Stimulated activated effector memory CD8-positive, alpha-beta T cell treated with anti-CD3 and anti-CD28 coated beads, Interleukin-12 subunit alpha, Interleukin-12 subunit beta, amount 100 ng/mL, for 72 hours (primary cell): ENCODE data around the gene KCNRG.

Source experiments
- ATAC-seq: fragments of 150-1000 bp; cut with Tn5 transposase; 2 replicates; pipeline ENCODE4 v1.10.0; 2021
- DNase-seq, 2 donors: peaks; one replicate each; pipeline ENCODE4 v3.0.0; 2021 to 2022; ENCODE audit warnings: low spot score in 2 of 2
- H3K27ac Mint-ChIP-seq: one replicate; pipeline ENCODE4 v1.8.0; 2022; ENCODE audit warnings: mild to moderate bottlenecking, mixed read lengths
- H3K36me3 Mint-ChIP-seq: one replicate; pipeline ENCODE4 v1.8.0; 2022; ENCODE audit warnings: mild to moderate bottlenecking, mixed read lengths
- H3K4me1 Mint-ChIP-seq: one replicate; pipeline ENCODE4 v1.8.0; 2022; ENCODE audit warnings: mixed read lengths
- H3K4me3 Mint-ChIP-seq: one replicate; pipeline ENCODE4 v1.8.0; 2022; ENCODE audit warnings: mild to moderate bottlenecking, mixed read lengths
- H3K9me3 Mint-ChIP-seq: one replicate; pipeline ENCODE4 v1.8.0; 2022; ENCODE audit warnings: mixed read lengths

The KCNRG gene

DNA sequence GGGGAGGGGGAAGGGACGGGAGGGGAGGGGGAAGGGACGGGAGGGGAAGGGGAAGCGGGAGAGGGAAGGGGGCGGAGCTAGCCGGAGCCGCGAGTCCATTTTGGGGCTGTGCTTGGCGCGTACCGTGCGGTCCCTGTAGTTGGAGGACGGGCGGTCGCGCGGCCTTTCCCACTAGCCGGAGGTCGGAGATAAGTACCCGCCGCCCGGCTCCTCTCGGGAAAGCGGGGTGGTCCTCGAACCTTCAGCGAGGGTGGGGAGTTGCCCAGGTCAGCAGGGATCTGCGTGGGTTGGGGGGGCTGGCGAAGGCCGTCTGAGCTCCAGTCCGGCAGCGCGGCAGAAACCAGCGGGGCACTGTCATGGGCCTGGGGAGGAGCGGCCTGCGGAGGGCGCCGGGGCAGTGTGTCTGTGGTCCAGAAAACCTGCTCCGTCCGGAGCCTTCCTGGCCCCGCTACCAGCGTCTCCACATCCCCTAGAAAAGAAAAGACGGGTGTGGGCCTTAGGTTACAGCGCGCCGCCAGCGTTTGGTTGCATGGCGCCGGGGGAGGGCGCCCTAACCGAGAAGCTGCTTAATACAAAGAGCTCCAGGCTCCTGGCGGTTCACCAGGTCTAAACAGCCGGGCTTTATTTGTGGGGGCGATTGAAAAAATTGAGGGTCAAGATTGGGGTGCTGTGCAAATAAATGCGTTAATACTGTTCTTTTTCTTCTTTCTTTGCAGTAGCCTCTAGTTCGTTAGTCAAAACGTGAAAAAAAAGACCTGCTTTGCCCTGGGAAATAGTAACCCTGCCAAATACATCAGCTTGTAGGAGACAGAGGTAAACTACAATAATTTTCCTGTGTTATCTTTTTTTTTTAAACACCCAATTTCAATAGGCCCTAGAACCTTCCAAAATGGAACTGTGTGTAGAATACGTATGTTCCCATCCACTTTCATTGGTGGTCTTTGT, 18.0 kb upstream of the KCNRG start, which contains the start of gene TRIM13:
TRIM13 (plus strand) TSS at position 92 of the 945 bp plus-strand sequence. CDS start 14,899 bp downstream, outside the sequence.
- Mint-ChIP-seq H3K36me3 (peaks cover 56% of the 10 kb centered on the region), H3K4me1 (peaks cover 19% of the 10 kb centered on the region), H3K9me3 (no peaks in the 10 kb centered on the region), H3K27ac (peak within 1 kb of the TSS; percentile 90), H3K4me3 (peak within 1 kb of the TSS; percentile 81)
- ATAC-seq (peak; percentile 90), DNase-seq (peak; percentile 73 to 93)

DNA sequence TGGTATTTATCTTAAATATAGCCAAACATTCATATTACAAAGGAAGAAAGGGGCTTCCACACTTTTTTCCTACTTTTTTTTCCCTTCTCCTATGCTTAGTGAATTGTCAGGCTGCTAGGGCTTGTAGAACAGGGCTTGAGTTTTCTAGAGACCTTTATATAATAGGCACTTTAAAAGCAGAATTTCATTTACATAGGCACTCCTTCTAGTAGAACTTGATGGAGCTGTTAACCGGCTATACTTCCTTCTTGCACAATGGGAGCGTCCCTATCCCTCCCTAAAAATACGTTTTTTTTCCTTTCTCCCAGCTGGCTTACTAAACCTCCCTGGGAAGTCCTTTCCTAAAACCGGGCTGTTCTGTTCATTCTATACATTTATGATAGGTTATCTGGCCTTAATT, 17.3 kb upstream of the KCNRG start:
- DNase-seq (peak in 1 of 2 donors; percentile 34), ATAC-seq (no peak)
- Mint-ChIP-seq H3K4me3 (peak overlapping the region; percentile 81), H3K27ac (peak overlapping the region; percentile 90), H3K36me3 (peaks cover 63% of the 10 kb centered on the region), H3K9me3 (no peaks in the 10 kb centered on the region), H3K4me1 (peaks cover 19% of the 10 kb centered on the region)

DNA sequence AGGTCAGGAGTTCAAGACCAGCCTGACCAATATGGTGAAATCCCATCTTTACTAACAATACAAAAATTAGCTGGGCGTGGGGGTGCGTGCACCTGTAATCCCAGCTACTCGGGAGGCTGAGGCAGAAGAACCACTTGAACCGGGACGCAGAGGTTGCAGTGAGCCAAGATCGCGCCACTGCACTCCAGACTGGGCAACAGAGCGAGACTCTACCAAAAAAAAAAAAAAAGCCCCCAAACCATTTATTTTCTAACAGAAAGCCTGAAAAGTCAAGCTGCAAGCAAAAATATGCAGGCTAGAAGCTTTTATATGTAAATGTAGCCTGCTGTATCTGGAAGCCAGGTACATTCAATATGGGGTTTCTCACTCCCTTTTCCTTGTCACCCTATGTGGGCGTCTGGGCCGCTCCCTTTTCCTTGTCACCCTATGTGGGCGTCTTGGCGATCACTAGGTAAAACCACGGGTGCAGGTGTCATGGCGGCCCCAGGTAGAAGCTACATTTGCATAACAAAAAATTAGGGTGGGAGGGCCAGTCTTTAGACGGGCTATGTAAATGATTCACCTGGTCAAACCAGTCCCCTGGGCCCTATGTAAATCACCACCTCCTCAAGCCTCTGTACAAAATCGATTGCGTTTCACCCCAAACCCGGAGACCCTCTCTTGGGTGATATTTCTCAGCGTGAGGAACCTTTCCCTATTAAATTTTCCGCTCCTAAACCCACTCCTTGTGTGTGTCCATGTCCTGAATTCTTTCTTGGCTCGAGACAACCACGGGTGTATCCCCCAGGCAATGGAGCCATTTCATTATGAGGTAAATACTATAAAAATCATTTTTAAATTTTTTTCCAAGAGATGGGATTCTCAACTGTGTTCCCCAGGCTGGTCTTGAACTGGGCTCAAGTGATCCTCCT, 16.3 kb upstream of the KCNRG start:
- ATAC-seq (no peak), DNase-seq (peak in 1 of 2 donors; percentile 42)
- Mint-ChIP-seq H3K36me3 (peaks cover 73% of the 10 kb centered on the region), H3K4me1 (peaks cover 19% of the 10 kb centered on the region), H3K27ac (no peak overlapping the region), H3K4me3 (peak overlapping the region; percentile 81), H3K9me3 (no peaks in the 10 kb centered on the region)

DNA sequence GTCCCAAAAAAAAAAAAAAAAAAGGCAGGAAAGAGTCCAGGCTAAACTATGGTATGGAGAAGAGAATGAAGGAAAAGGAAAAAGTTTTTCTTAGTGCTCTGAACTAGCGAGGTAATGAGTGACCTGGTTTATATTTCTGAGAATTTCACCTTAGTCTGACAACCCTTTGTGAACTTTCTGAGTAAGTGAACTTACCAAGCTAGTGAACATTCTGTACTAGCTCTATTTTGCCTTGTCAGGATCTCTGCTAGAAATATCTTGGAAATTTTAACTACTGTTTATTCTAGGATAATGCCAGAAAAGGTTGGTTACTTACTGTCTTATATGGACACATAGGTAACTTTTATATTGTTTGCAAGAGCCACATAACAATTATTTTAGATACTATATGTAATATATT, 14.0 kb upstream of the KCNRG start:
- no peak overlapping the region for H3K4me3 Mint-ChIP-seq
- ATAC-seq (no peak), DNase-seq (no peak)
- H3K36me3 Mint-ChIP-seq = peaks cover 96% of the 10 kb centered on the region
- no peak overlapping the region for H3K27ac Mint-ChIP-seq
- no peaks in the 10 kb centered on the region for H3K9me3 Mint-ChIP-seq
- peaks cover 28% of the 10 kb centered on the region for H3K4me1 Mint-ChIP-seq

DNA sequence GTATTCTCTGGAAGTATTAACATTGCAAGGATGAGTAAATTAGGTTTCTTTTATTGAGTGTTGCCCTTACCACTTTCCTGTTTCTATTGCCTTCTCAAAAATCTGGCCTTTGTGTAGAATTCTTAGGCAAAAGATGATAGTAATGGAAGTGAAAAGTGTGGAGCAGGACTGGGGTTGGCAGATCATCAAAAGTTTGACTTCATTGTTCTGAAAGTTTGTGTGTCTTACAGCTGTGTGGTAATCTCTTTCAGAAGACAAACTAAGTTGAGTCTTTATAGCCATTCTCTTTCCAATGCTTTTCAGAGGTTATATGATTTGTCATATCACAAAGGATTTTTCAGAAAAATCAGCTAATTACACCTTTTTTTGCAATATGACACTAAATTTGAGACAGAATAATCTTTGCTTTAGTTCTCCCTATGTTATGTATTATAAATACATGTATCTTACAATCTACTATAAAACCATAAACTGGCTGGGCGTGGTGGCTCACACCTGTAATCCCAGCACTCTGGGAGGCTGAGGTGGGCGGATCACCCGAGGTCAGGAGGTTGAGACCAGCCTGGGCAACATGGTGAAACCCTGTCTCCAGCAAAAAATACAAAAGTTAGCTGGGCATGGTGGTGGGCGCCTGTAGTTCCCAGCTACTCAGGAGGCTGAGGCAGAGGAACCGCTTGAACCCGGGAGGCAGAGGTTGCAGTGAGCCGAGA, 8.7 kb upstream of the KCNRG start:
- H3K27ac Mint-ChIP-seq = no peak overlapping the region
- no peak for ATAC-seq
- H3K4me3 Mint-ChIP-seq = no peak overlapping the region
- peaks cover 92% of the 10 kb centered on the region for H3K36me3 Mint-ChIP-seq
- H3K4me1 Mint-ChIP-seq = peaks cover 12% of the 10 kb centered on the region
- DNase-seq = no peak
- no peaks in the 10 kb centered on the region for H3K9me3 Mint-ChIP-seq

DNA sequence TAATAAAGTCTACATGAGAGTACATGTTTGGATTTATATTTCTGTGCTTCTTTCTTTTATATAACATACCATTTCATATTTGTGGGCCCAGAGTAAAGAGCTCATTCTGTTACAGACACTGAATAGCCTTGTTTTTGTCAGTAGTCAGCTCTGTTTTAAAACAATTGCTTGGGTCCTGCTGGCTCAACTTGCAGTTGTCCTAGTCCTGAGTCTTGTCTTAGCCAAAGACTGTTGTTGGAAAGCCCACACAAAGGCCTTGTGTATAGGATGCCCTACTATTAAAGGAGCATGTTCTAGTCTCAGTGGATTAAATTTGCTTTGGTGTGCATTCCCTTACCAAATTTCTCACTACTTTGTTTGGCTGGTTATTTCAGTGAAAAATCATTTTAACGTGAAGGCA, 3.8 kb upstream of the KCNRG start:
- ATAC-seq = no peak
- Mint-ChIP-seq H3K27ac (peak overlapping the region; percentile 45), H3K4me1 (peaks cover 2% of the 10 kb centered on the region), H3K9me3 (no peaks in the 10 kb centered on the region), H3K4me3 (no peak overlapping the region), H3K36me3 (peaks cover 86% of the 10 kb centered on the region)
- no peak for DNase-seq

DNA sequence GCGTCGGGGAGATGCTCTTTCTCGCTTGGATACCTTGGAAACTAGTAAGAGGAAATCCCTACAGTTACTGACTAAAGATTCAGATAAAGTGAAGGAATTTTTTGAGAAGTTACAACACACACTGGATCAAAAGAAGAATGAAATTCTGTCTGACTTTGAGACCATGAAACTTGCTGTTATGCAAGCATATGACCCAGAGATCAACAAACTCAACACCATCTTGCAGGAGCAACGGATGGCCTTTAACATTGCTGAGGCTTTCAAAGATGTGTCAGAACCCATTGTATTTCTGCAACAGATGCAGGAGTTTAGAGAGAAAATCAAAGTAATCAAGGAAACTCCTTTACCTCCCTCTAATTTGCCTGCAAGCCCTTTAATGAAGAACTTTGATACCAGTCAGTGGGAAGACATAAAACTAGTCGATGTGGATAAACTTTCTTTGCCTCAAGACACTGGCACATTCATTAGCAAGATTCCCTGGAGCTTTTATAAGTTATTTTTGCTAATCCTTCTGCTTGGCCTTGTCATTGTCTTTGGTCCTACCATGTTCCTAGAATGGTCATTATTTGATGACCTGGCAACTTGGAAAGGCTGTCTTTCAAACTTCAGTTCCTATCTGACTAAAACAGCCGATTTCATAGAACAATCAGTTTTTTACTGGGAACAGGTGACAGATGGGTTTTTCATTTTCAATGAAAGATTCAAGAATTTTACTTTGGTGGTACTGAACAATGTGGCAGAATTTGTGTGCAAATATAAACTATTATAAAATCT, 2.7 kb upstream of the KCNRG start:
- Mint-ChIP-seq H3K4me1 (no peaks in the 10 kb centered on the region), H3K36me3 (peaks cover 87% of the 10 kb centered on the region), H3K4me3 (no peak overlapping the region), H3K27ac (peak overlapping the region; percentile 20), H3K9me3 (no peaks in the 10 kb centered on the region)
- no peak for ATAC-seq
- DNase-seq = no peak

DNA sequence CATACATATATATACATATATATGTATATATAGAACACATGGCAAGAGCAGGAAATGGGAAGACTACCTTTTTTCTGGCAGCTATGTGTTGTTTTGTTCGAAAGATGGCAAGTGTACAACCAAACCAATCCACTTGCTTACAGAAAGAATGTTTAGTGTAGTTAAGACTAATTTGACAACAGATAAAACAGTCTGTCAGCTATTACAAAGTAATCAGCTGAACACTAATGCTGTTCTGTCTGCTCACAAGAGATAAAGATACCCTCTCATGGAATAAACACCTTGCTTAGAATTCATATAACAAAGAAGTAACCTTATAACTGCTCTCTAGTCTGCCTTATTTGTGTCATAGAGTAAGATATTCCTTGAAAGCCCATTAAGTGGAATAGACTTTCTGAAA, 858 bp upstream of the KCNRG start:
- Mint-ChIP-seq H3K27ac (no peak overlapping the region), H3K4me3 (no peak overlapping the region), H3K4me1 (peaks cover 6% of the 10 kb centered on the region), H3K9me3 (no peaks in the 10 kb centered on the region), H3K36me3 (peaks cover 82% of the 10 kb centered on the region)
- ATAC-seq (no peak), DNase-seq (no peak)

DNA sequence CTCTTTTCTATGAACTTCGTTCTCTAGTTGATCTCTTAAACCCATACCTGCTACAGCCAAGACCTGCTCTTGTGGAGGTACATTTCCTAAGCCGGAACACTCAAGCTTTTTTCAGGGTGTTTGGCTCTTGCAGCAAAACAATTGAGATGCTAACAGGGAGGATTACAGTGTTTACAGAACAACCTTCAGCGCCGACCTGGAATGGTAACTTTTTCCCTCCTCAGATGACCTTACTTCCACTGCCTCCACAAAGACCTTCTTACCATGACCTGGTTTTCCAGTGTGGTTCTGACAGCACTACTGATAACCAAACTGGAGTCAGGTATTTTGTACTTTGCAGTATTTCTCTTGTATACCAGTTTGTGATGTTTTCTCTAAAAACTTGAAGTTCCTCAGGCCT, 506 bp downstream of the KCNRG start:
- H3K27ac Mint-ChIP-seq = no peak overlapping the region
- peaks cover 6% of the 10 kb centered on the region for H3K4me1 Mint-ChIP-seq
- H3K9me3 Mint-ChIP-seq = no peaks in the 10 kb centered on the region
- H3K4me3 Mint-ChIP-seq = no peak overlapping the region
- ATAC-seq (no peak), DNase-seq (no peak)
- H3K36me3 Mint-ChIP-seq = peaks cover 78% of the 10 kb centered on the region

DNA sequence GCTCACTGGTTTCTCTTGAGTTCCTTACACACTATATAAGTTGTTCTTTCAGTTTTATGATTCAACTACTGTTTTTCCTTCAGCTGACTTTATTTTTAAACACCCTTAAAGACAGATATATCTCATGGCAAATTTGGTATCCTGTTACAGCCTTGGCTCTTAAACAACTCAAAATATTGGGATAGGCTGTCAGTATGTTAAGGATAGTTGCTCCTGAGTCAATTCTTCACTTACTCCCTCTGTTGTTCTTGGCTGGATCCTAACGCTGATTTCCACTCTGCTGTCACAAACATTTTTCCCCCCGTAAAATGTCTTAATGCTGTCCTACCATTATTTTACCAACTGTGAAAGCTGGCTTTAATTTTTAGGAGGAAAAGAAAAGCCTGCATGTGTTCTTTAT, 1.2 kb downstream of the KCNRG start:
- Mint-ChIP-seq H3K27ac (no peak overlapping the region), H3K9me3 (no peaks in the 10 kb centered on the region), H3K36me3 (peaks cover 78% of the 10 kb centered on the region), H3K4me1 (peaks cover 6% of the 10 kb centered on the region), H3K4me3 (no peak overlapping the region)
- ATAC-seq (no peak), DNase-seq (no peak)

DNA sequence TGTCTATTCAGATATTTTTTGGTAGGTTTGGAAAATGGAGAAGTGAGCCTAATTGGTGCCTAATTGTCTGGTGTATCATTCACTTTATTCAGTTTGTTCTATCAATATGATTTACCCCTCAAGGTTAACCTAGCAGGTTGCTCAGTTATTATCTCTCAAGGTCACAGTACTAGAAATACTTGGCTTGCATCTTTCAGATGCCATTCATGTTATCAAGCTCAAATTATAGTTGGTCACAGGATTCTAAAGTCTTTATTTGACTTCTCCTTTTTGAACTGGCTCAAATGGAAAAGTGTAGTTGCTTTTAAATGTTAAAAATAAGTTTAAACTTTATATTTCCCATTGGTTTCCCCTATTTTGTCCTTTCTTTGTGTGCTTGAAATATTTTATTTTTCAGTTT, 2.6 kb downstream of the KCNRG start:
- no peak overlapping the region for H3K27ac Mint-ChIP-seq
- no peak for ATAC-seq
- no peak overlapping the region for H3K4me3 Mint-ChIP-seq
- peaks cover 76% of the 10 kb centered on the region for H3K36me3 Mint-ChIP-seq
- peaks cover 6% of the 10 kb centered on the region for H3K4me1 Mint-ChIP-seq
- no peaks in the 10 kb centered on the region for H3K9me3 Mint-ChIP-seq
- DNase-seq = no peak

DNA sequence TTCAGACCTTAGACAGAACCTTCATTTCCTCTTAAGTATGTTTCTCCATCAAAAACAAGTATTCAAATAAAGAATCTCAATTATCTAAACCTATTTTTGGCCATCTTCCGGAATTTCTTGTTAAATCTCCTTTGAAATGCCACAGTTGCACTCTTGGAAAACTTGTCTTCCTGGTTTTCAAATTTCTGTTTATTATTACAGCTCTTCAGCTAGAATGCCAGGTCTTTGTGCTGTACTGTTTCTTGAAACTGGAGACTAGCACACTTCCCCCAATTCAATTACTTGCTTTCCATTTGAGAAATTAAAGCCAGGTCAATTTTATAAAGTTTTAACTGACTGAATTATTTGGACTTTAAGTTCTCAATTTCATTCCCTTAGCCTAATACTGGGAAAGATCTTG, 10.2 kb downstream of the KCNRG start:
- Mint-ChIP-seq H3K4me3 (no peak overlapping the region), H3K36me3 (peaks cover 63% of the 10 kb centered on the region), H3K4me1 (no peaks in the 10 kb centered on the region), H3K9me3 (no peaks in the 10 kb centered on the region), H3K27ac (no peak overlapping the region)
- DNase-seq = no peak
- no peak for ATAC-seq

DNA sequence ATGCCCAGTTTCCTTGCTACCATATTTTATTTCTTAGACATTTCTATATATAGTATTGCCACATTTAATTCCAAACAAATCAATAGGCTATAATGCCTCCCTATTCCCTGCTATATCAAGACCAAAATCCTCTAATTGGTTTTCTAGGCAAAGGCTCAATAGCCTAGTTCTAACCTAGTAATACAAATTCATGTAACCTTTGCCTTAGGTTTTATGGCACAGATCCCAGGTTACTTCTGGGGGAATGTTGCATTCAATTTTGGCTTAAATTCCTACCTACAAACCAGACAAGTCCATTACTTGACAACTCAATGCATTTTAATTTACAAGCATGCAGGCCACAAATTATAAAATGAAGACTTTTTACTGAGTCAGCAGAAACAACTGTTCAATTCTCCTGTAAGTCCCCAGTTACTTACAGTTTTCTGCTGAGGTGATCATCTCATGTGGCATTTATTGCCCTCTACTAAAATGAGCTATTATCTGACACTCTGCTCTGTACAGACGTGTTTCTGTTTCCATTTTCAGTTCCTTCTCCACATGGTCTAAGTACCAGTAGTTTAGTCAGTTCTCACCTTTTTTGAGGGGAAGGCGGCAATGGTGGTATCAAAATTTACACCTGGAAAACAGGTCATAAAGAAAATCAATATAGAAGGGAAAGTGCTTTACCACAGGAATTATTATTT, 11.7 kb downstream of the KCNRG start:
- Mint-ChIP-seq H3K27ac (no peak overlapping the region), H3K4me1 (no peaks in the 10 kb centered on the region), H3K9me3 (no peaks in the 10 kb centered on the region), H3K36me3 (peaks cover 49% of the 10 kb centered on the region), H3K4me3 (no peak overlapping the region)
- no peak for ATAC-seq
- no peak for DNase-seq

DNA sequence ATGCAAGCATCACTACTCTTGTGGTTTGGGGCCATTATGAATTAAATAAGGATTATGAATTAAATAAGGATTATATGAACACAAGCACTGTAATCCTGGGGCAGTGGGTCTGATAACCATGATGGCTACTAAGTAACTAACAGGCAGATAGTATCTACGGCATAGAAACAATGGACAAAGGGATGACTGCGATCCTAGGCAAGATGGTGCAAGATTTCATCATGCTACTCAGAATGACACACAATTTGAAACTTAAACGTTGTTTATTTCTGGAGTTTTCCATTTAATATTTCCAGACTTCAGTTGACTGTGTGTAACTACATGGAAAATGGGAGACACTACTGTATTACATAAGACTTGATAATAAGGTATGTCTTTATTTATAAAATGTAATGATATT, 15.1 kb downstream of the KCNRG start:
- peaks cover 20% of the 10 kb centered on the region for H3K36me3 Mint-ChIP-seq
- no peaks in the 10 kb centered on the region for H3K9me3 Mint-ChIP-seq
- ATAC-seq = no peak
- DNase-seq = no peak
- H3K27ac Mint-ChIP-seq = no peak overlapping the region
- H3K4me3 Mint-ChIP-seq = no peak overlapping the region
- no peaks in the 10 kb centered on the region for H3K4me1 Mint-ChIP-seq
